Type B pancreatic cell (in vitro differentiated cells): ENCODE data around the gene WASHC2A. TPM values are rescaled to one million over a fixed set of nuclear protein-coding genes. Genes with fewer than 3 reads are reported as not detected.
"Not testable (repeated sequence)": the region's sequence is repeated elsewhere in the genome, so short reads cannot be mapped to it uniquely, and the experiment has no call there.

Source experiments
- DNase-seq: peaks from one replicate; pipeline ENCODE4 v3.0.0; 2021; ENCODE audit warnings: mixed read lengths; ENCODE audit not compliant: unreplicated experiment; ENCODE audit errors: extremely low spot score
- H3K27ac Mint-ChIP-seq: 2 replicates; pipeline ENCODE4 v1.8.0; 2021; ENCODE audit warnings: mild to moderate bottlenecking, mixed read lengths
- H3K27me3 Mint-ChIP-seq: 2 replicates; pipeline ENCODE4 v1.8.0; 2021; ENCODE audit warnings: mixed read lengths
- H3K36me3 Mint-ChIP-seq: 2 replicates; pipeline ENCODE4 v1.8.0; 2021; ENCODE audit warnings: mixed read lengths
- H3K4me1 Mint-ChIP-seq: one replicate; pipeline ENCODE4 v1.8.0; 2021; ENCODE audit warnings: mixed read lengths; ENCODE audit not compliant: unreplicated experiment
- H3K4me3 Mint-ChIP-seq: 2 replicates; pipeline ENCODE4 v1.8.0; 2021; ENCODE audit warnings: mild to moderate bottlenecking, mixed read lengths
- H3K9me3 Mint-ChIP-seq: 2 replicates; pipeline ENCODE4 v1.8.0; 2021; ENCODE audit warnings: mixed read lengths
- total RNA-seq: library from RNA; stranded (reverse); gene quantifications from 2 replicates; pipeline ENCODE4 v1.2.1, GENCODE V29; 2021; ENCODE audit warnings: low replicate concordance
- TF ChIP-seq, protein P1 (sequence below): fragments of 200-600 bp; sonication (generic); conservative IDR thresholded peaks from 2 replicates; pipeline ENCODE4 v1.5.0; 2021; ENCODE audit warnings: antibody characterized with exemption, mild to moderate bottlenecking

The WASHC2A gene
- total RNA-seq, 1 donor from 2014 or later: 42.6 TPM

- TF ChIP-seq, protein P1, sequence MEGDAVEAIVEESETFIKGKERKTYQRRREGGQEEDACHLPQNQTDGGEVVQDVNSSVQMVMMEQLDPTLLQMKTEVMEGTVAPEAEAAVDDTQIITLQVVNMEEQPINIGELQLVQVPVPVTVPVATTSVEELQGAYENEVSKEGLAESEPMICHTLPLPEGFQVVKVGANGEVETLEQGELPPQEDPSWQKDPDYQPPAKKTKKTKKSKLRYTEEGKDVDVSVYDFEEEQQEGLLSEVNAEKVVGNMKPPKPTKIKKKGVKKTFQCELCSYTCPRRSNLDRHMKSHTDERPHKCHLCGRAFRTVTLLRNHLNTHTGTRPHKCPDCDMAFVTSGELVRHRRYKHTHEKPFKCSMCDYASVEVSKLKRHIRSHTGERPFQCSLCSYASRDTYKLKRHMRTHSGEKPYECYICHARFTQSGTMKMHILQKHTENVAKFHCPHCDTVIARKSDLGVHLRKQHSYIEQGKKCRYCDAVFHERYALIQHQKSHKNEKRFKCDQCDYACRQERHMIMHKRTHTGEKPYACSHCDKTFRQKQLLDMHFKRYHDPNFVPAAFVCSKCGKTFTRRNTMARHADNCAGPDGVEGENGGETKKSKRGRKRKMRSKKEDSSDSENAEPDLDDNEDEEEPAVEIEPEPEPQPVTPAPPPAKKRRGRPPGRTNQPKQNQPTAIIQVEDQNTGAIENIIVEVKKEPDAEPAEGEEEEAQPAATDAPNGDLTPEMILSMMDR: no peak
- Mint-ChIP-seq H3K27ac (no peak overlapping the region), H3K36me3 (no peaks in the 10 kb centered on the region), H3K9me3 (no peaks in the 10 kb centered on the region), H3K4me1 (no peaks in the 10 kb centered on the region), H3K4me3 (no peak overlapping the region), H3K27me3 (peaks cover 8% of the 10 kb centered on the region)
- DNase-seq: no peak
These were observed 85.1 kb downstream of the WASHC2A start for GRCh38 chr10:50152792-50153272.

DNA sequence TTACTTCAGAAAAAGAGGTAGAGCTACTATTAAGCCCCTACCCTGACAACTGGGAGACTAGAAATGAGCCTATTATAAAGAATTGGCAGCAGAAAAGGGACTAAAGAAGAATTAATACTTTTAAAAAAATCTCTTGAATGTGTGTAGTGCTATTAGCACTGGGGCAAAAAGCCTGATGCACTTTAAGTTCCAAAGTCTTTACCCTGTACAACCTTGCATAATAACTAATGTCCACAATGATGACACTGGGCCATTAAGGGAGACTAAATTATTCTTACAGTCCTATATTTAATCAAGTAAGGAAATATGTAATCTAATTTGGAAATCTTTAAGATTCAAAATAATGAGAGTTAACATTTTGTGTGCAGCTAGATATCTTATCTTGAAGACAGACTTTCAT lies 90.1 kb downstream of the WASHC2A start:
- not testable (repeated sequence) for DNase-seq, H3K4me1 Mint-ChIP-seq, H3K27ac Mint-ChIP-seq, H3K36me3 Mint-ChIP-seq, H3K9me3 Mint-ChIP-seq, H3K27me3 Mint-ChIP-seq, H3K4me3 Mint-ChIP-seq

- not testable (repeated sequence) for H3K4me3 Mint-ChIP-seq, H3K27me3 Mint-ChIP-seq, H3K36me3 Mint-ChIP-seq, H3K4me1 Mint-ChIP-seq, H3K27ac Mint-ChIP-seq, H3K9me3 Mint-ChIP-seq, DNase-seq
These were observed 92.1 kb downstream of the WASHC2A start for GRCh38 chr10:50159856-50160255.

DNA sequence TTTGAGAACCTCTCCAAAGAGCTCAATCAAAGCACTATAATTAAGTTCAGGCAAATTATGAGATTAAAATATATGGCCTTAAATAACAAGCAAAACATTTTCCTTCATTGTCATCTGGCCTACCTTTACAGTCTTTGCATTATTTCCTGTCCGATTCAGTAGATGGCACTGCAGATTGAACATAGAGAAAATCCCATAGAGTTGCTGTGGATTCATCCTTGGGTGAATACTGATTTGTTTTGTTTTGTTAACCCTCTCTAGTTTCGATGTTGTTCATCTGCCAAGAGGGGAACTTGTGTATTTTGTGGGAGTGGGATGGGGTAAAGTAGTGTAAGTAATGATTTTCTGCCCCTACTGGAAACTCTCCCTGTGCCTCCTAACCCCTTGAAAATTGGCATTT lies 97.3 kb downstream of the WASHC2A start:
- not testable (repeated sequence) for H3K27ac Mint-ChIP-seq, H3K36me3 Mint-ChIP-seq, DNase-seq, H3K27me3 Mint-ChIP-seq, H3K4me1 Mint-ChIP-seq, H3K9me3 Mint-ChIP-seq, H3K4me3 Mint-ChIP-seq

- H3K4me3 Mint-ChIP-seq, DNase-seq, H3K4me1 Mint-ChIP-seq, H3K27ac Mint-ChIP-seq, H3K36me3 Mint-ChIP-seq, H3K27me3 Mint-ChIP-seq, H3K9me3 Mint-ChIP-seq: not testable (repeated sequence)
These were observed 100.1 kb downstream of the WASHC2A start for GRCh38 chr10:50167833-50168232.

- H3K27ac Mint-ChIP-seq, H3K9me3 Mint-ChIP-seq, DNase-seq, H3K27me3 Mint-ChIP-seq, H3K4me1 Mint-ChIP-seq, H3K36me3 Mint-ChIP-seq, H3K4me3 Mint-ChIP-seq: not testable (repeated sequence)
These were observed 101.8 kb downstream of the WASHC2A start for GRCh38 chr10:50169506-50169905.

DNA sequence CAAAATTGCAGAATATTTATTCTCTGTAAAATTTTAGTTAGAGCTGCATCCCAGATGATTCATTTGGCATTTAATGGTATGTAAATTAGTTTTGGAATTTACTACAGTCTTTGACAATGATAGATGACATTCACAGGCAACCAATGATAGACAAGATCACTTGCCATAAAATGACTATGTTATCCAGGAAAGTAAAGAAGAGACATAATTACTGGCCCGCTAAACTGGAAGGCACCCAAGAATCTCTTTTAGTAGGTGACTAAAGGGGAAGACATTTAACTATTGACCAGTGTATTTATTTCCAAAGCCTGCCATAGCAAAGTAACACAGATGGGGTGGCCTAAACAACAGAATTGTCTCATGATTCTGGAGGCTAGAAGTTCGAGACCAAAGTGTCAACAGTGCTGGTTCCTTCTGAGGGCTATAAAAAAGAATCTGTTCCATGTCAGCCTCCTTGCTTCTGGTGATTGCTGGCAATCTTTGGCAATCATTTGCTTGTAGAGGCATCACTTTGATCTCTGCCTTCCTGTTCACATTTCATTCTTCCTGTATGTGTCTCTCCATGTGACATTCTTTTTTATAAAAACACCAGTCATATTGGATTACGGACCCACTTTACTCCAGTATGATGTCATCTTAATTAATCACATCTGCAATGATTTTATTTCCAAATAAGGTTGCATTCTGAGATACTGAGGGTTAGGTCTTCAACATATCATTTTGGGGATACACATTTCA lies 107.2 kb downstream of the WASHC2A start:
- H3K36me3 Mint-ChIP-seq, DNase-seq, H3K4me3 Mint-ChIP-seq, H3K27me3 Mint-ChIP-seq, H3K4me1 Mint-ChIP-seq, H3K27ac Mint-ChIP-seq, H3K9me3 Mint-ChIP-seq: not testable (repeated sequence)

Other genes starting within 250 kb of the WASHC2A start
- gene PARG, start 125.9 kb upstream of the WASHC2A start, total RNA-seq: 39.1 and 40.8 TPM in 2 replicates
- gene TIMM23B, start 125.9 kb upstream of the WASHC2A start, total RNA-seq: 16.2 and 19.7 TPM in 2 replicates
- gene AGAP6, start 79.5 kb upstream of the WASHC2A start, total RNA-seq: 11.3 and 16.2 TPM in 2 replicates
- gene ASAH2, start 183.6 kb downstream of the WASHC2A start, total RNA-seq: 5.1 and 5.4 TPM in 2 replicates